ENCODE results near the gene COG1. TPM values are rescaled to one million over a fixed set of nuclear protein-coding genes. Genes with fewer than 3 reads are reported as not detected.
A peak's percentile ranks its signal among the peaks of the same experiment; 100 is the strongest.

The COG1 gene
- total and polyA plus RNA-seq, 9 of the 15 experiments (the other 6 are each of a cell fraction or from before 2014, with no cell fraction given): 9.5 to 26.8 (median 12.9) TPM

GRCh38 chr17:73194514-73195222 lies 1.8 kb downstream of the COG1 start:
- POLR2A ChIA-PET: interaction anchor here (0.6 to 2.9 kb wide), 6 partner anchors 8 to 1036 kb away, joined by 3 to 14 read pairs (median 4); no protein-coding TSS in a partner anchor
- TF ChIP-seq ZBTB33 (CRISPR knock-in tag; IDR thresholded peaks at IDR 0.05): peak; percentile 52; the same call in 1 of the 2 replicates
- 0 out of 2 replicates have a peak, but pooled peaks have one; percentile 11 for TF ChIP-seq ATF3 (IDR thresholded peaks at IDR 0.05)
- TF ChIP-seq ATF3 (CRISPR knock-in tag; conservative IDR thresholded peaks at IDR 0.05): no peak
- 0 out of 2 replicates have a peak, but pooled peaks have one; percentile 8 for TF ChIP-seq ZNF140 (CRISPR knock-in tag; IDR thresholded peaks at IDR 0.05)
- TF ChIP-seq, protein P1, sequence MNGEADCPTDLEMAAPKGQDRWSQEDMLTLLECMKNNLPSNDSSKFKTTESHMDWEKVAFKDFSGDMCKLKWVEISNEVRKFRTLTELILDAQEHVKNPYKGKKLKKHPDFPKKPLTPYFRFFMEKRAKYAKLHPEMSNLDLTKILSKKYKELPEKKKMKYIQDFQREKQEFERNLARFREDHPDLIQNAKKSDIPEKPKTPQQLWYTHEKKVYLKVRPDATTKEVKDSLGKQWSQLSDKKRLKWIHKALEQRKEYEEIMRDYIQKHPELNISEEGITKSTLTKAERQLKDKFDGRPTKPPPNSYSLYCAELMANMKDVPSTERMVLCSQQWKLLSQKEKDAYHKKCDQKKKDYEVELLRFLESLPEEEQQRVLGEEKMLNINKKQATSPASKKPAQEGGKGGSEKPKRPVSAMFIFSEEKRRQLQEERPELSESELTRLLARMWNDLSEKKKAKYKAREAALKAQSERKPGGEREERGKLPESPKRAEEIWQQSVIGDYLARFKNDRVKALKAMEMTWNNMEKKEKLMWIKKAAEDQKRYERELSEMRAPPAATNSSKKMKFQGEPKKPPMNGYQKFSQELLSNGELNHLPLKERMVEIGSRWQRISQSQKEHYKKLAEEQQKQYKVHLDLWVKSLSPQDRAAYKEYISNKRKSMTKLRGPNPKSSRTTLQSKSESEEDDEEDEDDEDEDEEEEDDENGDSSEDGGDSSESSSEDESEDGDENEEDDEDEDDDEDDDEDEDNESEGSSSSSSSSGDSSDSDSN (IDR thresholded peaks at IDR 0.05; ENCODE audit: borderline replicate concordance in 1 of 2, low read depth in 2 of 2, low read length in 2 of 2): no peak
- Histone ChIP-seq H2AFZ (ENCODE audit: low read depth, low read length) (no peak overlapping the region), H3K79me2 (ENCODE audit: control insufficient read depth, insufficient read depth, low read length) (peaks cover 20% of the 10 kb centered on the region), H3K36me3 (ENCODE audit: control insufficient read depth, insufficient read depth, low read length) (peaks cover 43% of the 10 kb centered on the region), H3K4me3 (no peak overlapping the region), H3K4me1 (replicated peaks in 1 of 2; ENCODE audit: control insufficient read depth in 2 of 2, insufficient read depth in 2 of 2, low read length in 2 of 2) (peaks cover 4 to 17% of the 10 kb centered on the region in 2 experiments; a peak in 4 of 5 replicates), H3K4me2 (ENCODE audit: insufficient read depth, low read length) (no peak overlapping the region), H3K9ac (ENCODE audit: insufficient read depth in 1 of 2, low read depth in 2 of 2, low read length in 2 of 2) (no peak overlapping the region), H3K27me3 (ENCODE audit: control insufficient read depth in 2 of 2, insufficient read depth in 2 of 2, low read length in 2 of 2) (no peaks in the 10 kb centered on the region), H3K9me1 (ENCODE audit: control insufficient read depth, insufficient read depth, low read length) (peaks cover 3% of the 10 kb centered on the region), H3K9me3 (replicated peaks; ENCODE audit: control insufficient read depth, insufficient read depth, low read depth, low read length) (no peaks in the 10 kb centered on the region), H4K20me1 (replicated peaks; ENCODE audit: control insufficient read depth, insufficient read depth, low read length) (0 out of 2 replicates have a peak, but pooled peaks cover 4% of the 10 kb centered on the region), H3K27ac (ENCODE audit: extremely low read depth, low read depth, low read length) (no peak overlapping the region)
- CTCF ChIA-PET (ENCODE audit: low intra/inter-chr PET ratio): interaction anchor here (0.6 kb wide), 1 partner anchor 169 kb away, joined by 4 read pairs; no protein-coding TSS in a partner anchor
- in situ Hi-C loops (cut with MboI) (no loop called here), intact Hi-C loops (cut with micrococcal nuclease) (loop anchor here (5.0 kb wide), 2 partner anchors 58 to 178 kb away; no protein-coding TSS in a partner anchor)
- TSS peak; percentile 39 for BruUV-seq (replicated peaks)
- FAIRE-seq (no peak), ATAC-seq (no peak), DNase-seq (ENCODE audit: extremely low read depth in 1 of 4, low spot score in 3 of 4) (no peak)
- WGBS (ENCODE audit: insufficient coverage, low coverage, missing lambda C conversion rate): 78% methylated on average over 14 of the region's 22 CpGs

All from K562 (cell line).